Epithelial cell of proximal tubule (primary cell): ENCODE results near the gene VPREB1. TPM values are rescaled to one million over a fixed set of nuclear protein-coding genes. Genes with fewer than 3 reads are reported as not detected.
"Not testable (repeated sequence)": the region's sequence is repeated elsewhere in the genome, so short reads cannot be mapped to it uniquely, and the experiment has no call there.

Source experiments
- DNase-seq: peaks from one replicate; pipeline ENCODE4 v3.0.0-alpha.2; 2011; ENCODE audit warnings: low read depth
- H3K4me3 ChIP-seq: 2 replicates; pipeline ENCODE4 v1.5.1; 2011; ENCODE audit warnings: low read depth, mild to moderate bottlenecking, low read length
- total RNA-seq: library from RNA; depleted of rRNA; stranded (reverse); fragments of >200 nt; gene quantifications from 2 replicates; pipeline ENCODE4 v1.2.3, GENCODE V29; 2015

VPREB1 gene
- total RNA-seq, 1 donor from 2014 or later = not detected

GRCh38 chr22:22293436-22293835 lies 48.9 kb downstream of the VPREB1 start:
- DNase-seq, H3K4me3 ChIP-seq: not testable (repeated sequence)

- not testable (repeated sequence) for DNase-seq, H3K4me3 ChIP-seq
Observed at GRCh38 chr22:22294641-22295040, 50.1 kb downstream of the VPREB1 start.
